Thoracic aorta endothelial cell (primary cell): ENCODE measurements around the gene ABHD8. TPM values are rescaled to one million over a fixed set of nuclear protein-coding genes. Genes with fewer than 3 reads are reported as not detected.

Experiments used
- total RNA-seq: library from RNA; depleted of rRNA; stranded (reverse); fragments of >200 nt; gene quantifications from 2 replicates; pipeline ENCODE4 v1.2.3, GENCODE V29; 2012

Gene ABHD8
- 6.3 and 9.0 TPM in 2 replicates for total RNA-seq

GRCh38 chr19:17303167-17303939 is at the start of gene ABHD8:
Gene ABHD8, minus strand, starts transcription at chr19:17303425. Its CDS starts 1,809 bp downstream, at chr19:17301616.

GRCh38 chr19:17336872-17337674 is 33.8 kb upstream of the ABHD8 start, which contains the start of gene GTPBP3:
Gene GTPBP3, plus strand, starts transcription at chr19:17337553. Its CDS starts 59 bp downstream, at chr19:17337612.

GRCh38 chr19:17334414-17335409 is 31.5 kb upstream of the ABHD8 start, which contains the start of gene ANO8:
Gene ANO8, minus strand, starts transcription at chr19:17334855. Its CDS starts 185 bp downstream, at chr19:17334670.

GRCh38 chr19:17309198-17309964 is 6.2 kb upstream of the ABHD8 start, which contains the start of gene DDA1:
Gene DDA1, plus strand, starts transcription at chr19:17309563. Its CDS starts 92 bp downstream, at chr19:17309655.

GRCh38 chr19:17305517-17306284 is 2.5 kb upstream of the ABHD8 start, which contains the start of gene MRPL34:
Gene MRPL34, plus strand, starts transcription at chr19:17305872. Its CDS starts 21 bp downstream, at chr19:17305893.

GRCh38 chr19:17281391-17282304 is 21.6 kb downstream of the ABHD8 start, which contains the start of gene ANKLE1:
Gene ANKLE1, plus strand, starts transcription at chr19:17281901. Its CDS starts 20 bp downstream, at chr19:17281921.

GRCh38 chr19:17266975-17267788 is 36.0 kb downstream of the ABHD8 start, which contains the start of gene BABAM1:
Gene BABAM1, plus strand, starts transcription at chr19:17267443. Its CDS starts 1,364 bp downstream, at chr19:17268807.

GRCh38 chr19:17264641-17264979 is 38.6 kb downstream of the ABHD8 start, which contains the start of gene USHBP1:
Gene USHBP1, minus strand, starts transcription at chr19:17264745. Its CDS starts 446 bp downstream, at chr19:17264299.

GRCh38 chr19:17245535-17245984 is 57.7 kb downstream of the ABHD8 start, which contains the start of gene NR2F6:
Gene NR2F6, minus strand, starts transcription at chr19:17245919. Its CDS starts 699 bp downstream, at chr19:17245220.

Other genes with a start within 250 kb of the ABHD8 start
- gene HAUS8, start 228.0 kb downstream of the ABHD8 start, total RNA-seq = 8.3 and 8.8 TPM in 2 replicates
- 88.3 and 94.1 TPM in 2 replicates for gene MYO9B, start 227.6 kb downstream of the ABHD8 start, total RNA-seq
- gene USE1, start 88.1 kb downstream of the ABHD8 start, total RNA-seq = 10.5 and 18.6 TPM in 2 replicates
- 5.5 and 5.9 TPM in 2 replicates for gene OCEL1, start 77.2 kb downstream of the ABHD8 start, total RNA-seq
- 20.1 and 36.8 TPM in 2 replicates for gene NR2F6, start 57.5 kb downstream of the ABHD8 start, total RNA-seq
- gene USHBP1, start 38.7 kb downstream of the ABHD8 start, total RNA-seq = 7.0 and 15.1 TPM in 2 replicates
- gene BABAM1, start 36.0 kb downstream of the ABHD8 start, total RNA-seq = 89.1 and 89.2 TPM in 2 replicates
- 1.5 and 1.6 TPM in 2 replicates for gene ANKLE1, start 21.5 kb downstream of the ABHD8 start, total RNA-seq
- gene MRPL34, start 2.4 kb upstream of the ABHD8 start, total RNA-seq = 40.0 and 48.0 TPM in 2 replicates
- gene DDA1, start 6.1 kb upstream of the ABHD8 start, total RNA-seq = 26.6 and 27.0 TPM in 2 replicates
- gene ANO8, start 31.4 kb upstream of the ABHD8 start, total RNA-seq = 3.2 and 4.3 TPM in 2 replicates
- gene GTPBP3, start 34.1 kb upstream of the ABHD8 start, total RNA-seq = 13.0 and 20.0 TPM in 2 replicates
- gene PLVAP, start 73.9 kb upstream of the ABHD8 start, total RNA-seq = 2.5 and 3.6 TPM in 2 replicates
- gene CCDC194, start 90.8 kb upstream of the ABHD8 start, total RNA-seq = 0.13 and 0.50 TPM in 2 replicates
- 35.6 and 46.1 TPM in 2 replicates for gene BST2, start 102.2 kb upstream of the ABHD8 start, total RNA-seq
- gene MVB12A, start 116.6 kb upstream of the ABHD8 start, total RNA-seq = 29.5 and 40.0 TPM in 2 replicates
- not detected in 2 replicates for gene TMEM221, start 145.2 kb upstream of the ABHD8 start, total RNA-seq
- not detected in 2 replicates for gene NXNL1, start 157.5 kb upstream of the ABHD8 start, total RNA-seq
- gene SLC27A1, start 167.1 kb upstream of the ABHD8 start, total RNA-seq = 9.3 TPM in 2 replicates
- gene PGLS, start 208.2 kb upstream of the ABHD8 start, total RNA-seq = 45.3 and 53.1 TPM in 2 replicates